ENCODE data around the gene STK39.

Gene STK39

DNA sequence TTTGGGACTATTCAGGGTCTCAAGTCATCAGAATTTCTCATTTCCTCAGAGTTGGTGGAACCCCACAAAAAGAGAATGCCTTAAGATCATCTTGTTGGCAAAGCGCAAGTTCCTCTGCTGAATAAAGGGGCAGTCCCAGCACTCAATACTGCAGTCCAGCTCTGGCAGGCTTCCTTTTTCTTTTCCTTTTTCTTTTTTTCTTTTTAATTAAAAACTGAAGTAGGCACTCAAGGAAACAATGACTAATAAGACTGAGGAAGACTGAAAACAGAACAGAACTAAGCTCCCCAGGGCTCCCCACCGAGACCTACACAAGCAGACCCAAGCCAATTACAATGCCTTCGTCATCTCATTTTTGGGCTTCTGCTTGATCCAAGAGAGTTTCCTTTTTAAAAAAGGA is 82.0 kb downstream of the STK39 start:
- H3K27ac ChIP-seq, result no peak overlapping the region
- TF ChIP-seq, protein P1, sequence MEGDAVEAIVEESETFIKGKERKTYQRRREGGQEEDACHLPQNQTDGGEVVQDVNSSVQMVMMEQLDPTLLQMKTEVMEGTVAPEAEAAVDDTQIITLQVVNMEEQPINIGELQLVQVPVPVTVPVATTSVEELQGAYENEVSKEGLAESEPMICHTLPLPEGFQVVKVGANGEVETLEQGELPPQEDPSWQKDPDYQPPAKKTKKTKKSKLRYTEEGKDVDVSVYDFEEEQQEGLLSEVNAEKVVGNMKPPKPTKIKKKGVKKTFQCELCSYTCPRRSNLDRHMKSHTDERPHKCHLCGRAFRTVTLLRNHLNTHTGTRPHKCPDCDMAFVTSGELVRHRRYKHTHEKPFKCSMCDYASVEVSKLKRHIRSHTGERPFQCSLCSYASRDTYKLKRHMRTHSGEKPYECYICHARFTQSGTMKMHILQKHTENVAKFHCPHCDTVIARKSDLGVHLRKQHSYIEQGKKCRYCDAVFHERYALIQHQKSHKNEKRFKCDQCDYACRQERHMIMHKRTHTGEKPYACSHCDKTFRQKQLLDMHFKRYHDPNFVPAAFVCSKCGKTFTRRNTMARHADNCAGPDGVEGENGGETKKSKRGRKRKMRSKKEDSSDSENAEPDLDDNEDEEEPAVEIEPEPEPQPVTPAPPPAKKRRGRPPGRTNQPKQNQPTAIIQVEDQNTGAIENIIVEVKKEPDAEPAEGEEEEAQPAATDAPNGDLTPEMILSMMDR (conservative IDR thresholded peaks at IDR 0.05), result no peak
- no peak for TF ChIP-seq ZFX (IDR thresholded peaks at IDR 0.05)

DNA sequence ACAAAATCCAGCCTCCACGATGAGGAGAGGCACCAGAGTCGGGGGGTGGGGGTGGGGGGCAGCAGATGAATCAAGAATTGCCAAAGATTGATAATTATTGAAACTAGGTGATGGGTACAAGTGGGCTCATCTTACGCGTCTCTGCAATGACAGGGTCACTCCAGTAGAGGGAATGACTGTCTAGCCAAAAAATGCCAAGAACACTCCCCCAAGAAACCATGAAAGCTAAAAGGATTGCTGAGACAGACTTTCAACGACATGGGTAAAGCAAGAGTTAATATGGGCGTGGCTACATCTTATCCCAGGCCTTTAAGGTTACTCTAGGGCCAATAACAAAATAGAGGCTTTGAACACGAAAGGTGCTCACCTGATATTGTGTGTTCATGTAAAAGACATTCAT is 86.5 kb downstream of the STK39 start:
- H3K27ac ChIP-seq, result no peak overlapping the region
- TF ChIP-seq ZFX (IDR thresholded peaks at IDR 0.05), result no peak
- TF ChIP-seq, protein P1 (conservative IDR thresholded peaks at IDR 0.05), result no peak; the same call in 1 of the 2 replicates

- no peak for TF ChIP-seq ZFX (IDR thresholded peaks at IDR 0.05)
- no peak overlapping the region for H3K27ac ChIP-seq
These were observed 87.4 kb downstream of the STK39 start for GRCh38 chr2:168159754-168160585.

DNA sequence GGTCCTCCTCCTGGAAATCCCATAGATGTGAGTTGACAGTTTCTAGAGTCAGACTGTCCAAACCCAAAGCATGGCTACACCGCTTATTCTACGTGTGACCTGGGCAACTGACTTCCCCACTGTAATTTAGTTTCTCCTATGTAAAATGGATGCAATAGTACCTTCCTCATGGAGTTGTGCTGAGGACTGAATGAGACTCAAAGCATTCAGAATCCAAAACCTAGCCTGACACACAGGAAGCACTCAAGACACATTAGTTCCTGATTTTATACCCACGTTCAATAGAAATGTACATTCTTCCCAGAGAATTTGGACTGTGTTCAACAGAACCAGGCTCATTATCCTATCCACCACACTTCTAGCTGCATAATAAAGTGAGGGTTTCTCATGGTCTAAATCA is 88.8 kb downstream of the STK39 start:
- H3K27ac ChIP-seq, result no peak overlapping the region

DNA sequence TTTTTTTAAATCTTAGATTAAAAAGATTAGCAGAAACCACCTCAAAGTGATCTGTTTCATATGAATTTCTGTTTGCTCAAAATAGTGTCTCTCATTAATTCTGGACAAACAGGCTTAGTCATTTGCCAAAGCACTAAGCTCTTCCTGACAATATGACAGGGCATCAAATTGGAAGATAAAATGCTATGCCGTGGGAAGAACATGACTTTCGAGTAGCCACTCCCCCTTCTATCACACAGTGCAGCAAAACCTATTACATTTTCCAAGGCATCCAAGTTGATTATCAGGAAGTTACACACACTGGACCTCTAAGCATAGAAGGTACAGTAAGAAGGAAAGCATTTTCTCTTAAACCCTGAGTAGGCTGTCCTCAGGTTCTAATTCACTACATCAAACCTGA is 89.5 kb downstream of the STK39 start:
- no peak overlapping the region for H3K27ac ChIP-seq
- TF ChIP-seq, protein P1 (conservative IDR thresholded peaks at IDR 0.05), result no peak
- no peak for TF ChIP-seq ZFX (IDR thresholded peaks at IDR 0.05)

More for the DNA sequence above, 88.8 kb downstream of the STK39 start:
- TF ChIP-seq ZFX (IDR thresholded peaks at IDR 0.05), result no peak
- TF ChIP-seq, protein P1 (conservative IDR thresholded peaks at IDR 0.05), result no peak

- no peak for TF ChIP-seq ZFX (IDR thresholded peaks at IDR 0.05)
- TF ChIP-seq, protein P1 (conservative IDR thresholded peaks at IDR 0.05), result no peak
- no peak overlapping the region for H3K27ac ChIP-seq
These were observed 90.3 kb downstream of the STK39 start for GRCh38 chr2:168157070-168157469.

GRCh38 chr2:168156661-168157060 is 90.7 kb downstream of the STK39 start:
- TF ChIP-seq, protein P1 (conservative IDR thresholded peaks at IDR 0.05), result no peak
- TF ChIP-seq ZFX (IDR thresholded peaks at IDR 0.05), result no peak

GRCh38 chr2:168155680-168156079 is 91.7 kb downstream of the STK39 start:
- no peak overlapping the region for H3K27ac ChIP-seq
- TF ChIP-seq, protein P1 (conservative IDR thresholded peaks at IDR 0.05), result no peak
- TF ChIP-seq ZFX (IDR thresholded peaks at IDR 0.05), result no peak

More at GRCh38 chr2:168156661-168157060, 90.7 kb downstream of the STK39 start:
- H3K27ac ChIP-seq, result no peak overlapping the region

Data from C4-2B (cell line).